Loucy (cell line): ENCODE data around the gene SLC38A9.

ENCODE experiments used
- H2AFZ ChIP-seq: fragments of 200-600 bp; sonication (generic); 2 replicates; pipeline ENCODE4 v1.6.0; 2016; ENCODE audit warnings: antibody characterized with exemption, mild to moderate bottlenecking, low read length, moderate library complexity
- H3F3A ChIP-seq: fragments of 200-600 bp; 2 replicates; pipeline ENCODE4 v1.6.0; 2016; ENCODE audit warnings: antibody characterized with exemption, low read depth, mild to moderate bottlenecking
- H3K27me3 ChIP-seq: fragments of 200-600 bp; sonication (generic); 2 replicates; pipeline ENCODE4 v1.6.1; 2014; ENCODE audit warnings: low read length, mild to moderate bottlenecking; ENCODE audit not compliant: insufficient read depth, poor library complexity, severe bottlenecking
- H3K36me3 ChIP-seq: fragments of 200-600 bp; sonication (generic); 2 replicates; pipeline ENCODE4 v1.6.1; 2016; ENCODE audit warnings: low read length; ENCODE audit not compliant: insufficient read depth
- H3K4me1 ChIP-seq: fragments of 200-600 bp; sonication (generic); 2 replicates; pipeline ENCODE4 v1.5.1; 2014; ENCODE audit warnings: low read length, mild to moderate bottlenecking; ENCODE audit not compliant: insufficient read depth, poor library complexity, severe bottlenecking
- H3K4me2 ChIP-seq: fragments of 200-600 bp; sonication (generic); 2 replicates; pipeline ENCODE4 v1.6.0; 2014; ENCODE audit warnings: antibody characterized with exemption, low read length, low read depth, mild to moderate bottlenecking; ENCODE audit not compliant: poor library complexity, severe bottlenecking
- H3K4me3 ChIP-seq: fragments of 200-600 bp; sonication (generic); 2 replicates; pipeline ENCODE4 v1.5.1; 2014; ENCODE audit warnings: low read length, mild to moderate bottlenecking, mixed read lengths; ENCODE audit not compliant: poor library complexity, severe bottlenecking
- H3K79me2 ChIP-seq: fragments of 200-600 bp; sonication (generic); 2 replicates; pipeline ENCODE4 v1.6.1; 2014; ENCODE audit warnings: low read length; ENCODE audit not compliant: insufficient read depth
- H3K9ac ChIP-seq: fragments of 200-600 bp; sonication (generic); 2 replicates; pipeline ENCODE4 v1.6.0; 2014; ENCODE audit warnings: mild to moderate bottlenecking, low read depth, low read length, moderate library complexity; ENCODE audit not compliant: poor library complexity, severe bottlenecking
- H3K9me2 ChIP-seq: fragments of 200-600 bp; sonication (generic); replicated peaks from 2 replicates; pipeline ENCODE4 v1.6.1; 2016; ENCODE audit warnings: low read depth, low read length, mixed read lengths
- H3K9me3 ChIP-seq: fragments of 200-600 bp; sonication (generic); 2 replicates; pipeline ENCODE4 v1.6.1; 2014; ENCODE audit warnings: mild to moderate bottlenecking, antibody characterized with exemption, low read length, low read depth; ENCODE audit not compliant: insufficient read depth
- H4K20me1 ChIP-seq: fragments of 200-600 bp; sonication (generic); 2 replicates; pipeline ENCODE4 v1.6.0; 2014; ENCODE audit warnings: antibody characterized with exemption, low read length, mild to moderate bottlenecking; ENCODE audit not compliant: insufficient read depth, poor library complexity, severe bottlenecking
- EZH2phosphoT487 ChIP-seq: fragments of 200-600 bp; IDR thresholded peaks from 2 replicates; pipeline ENCODE4 v1.6.1; 2018; ENCODE audit warnings: antibody characterized with exemption, mild to moderate bottlenecking, moderate library complexity, borderline replicate concordance
- TF ChIP-seq, protein P1 (sequence below): fragments of 200-600 bp; sonication (generic); conservative IDR thresholded peaks from 2 replicates; pipeline ENCODE4 v1.5.1; 2014; ENCODE audit warnings: mild to moderate bottlenecking, antibody characterized with exemption, low read length

The SLC38A9 gene

DNA sequence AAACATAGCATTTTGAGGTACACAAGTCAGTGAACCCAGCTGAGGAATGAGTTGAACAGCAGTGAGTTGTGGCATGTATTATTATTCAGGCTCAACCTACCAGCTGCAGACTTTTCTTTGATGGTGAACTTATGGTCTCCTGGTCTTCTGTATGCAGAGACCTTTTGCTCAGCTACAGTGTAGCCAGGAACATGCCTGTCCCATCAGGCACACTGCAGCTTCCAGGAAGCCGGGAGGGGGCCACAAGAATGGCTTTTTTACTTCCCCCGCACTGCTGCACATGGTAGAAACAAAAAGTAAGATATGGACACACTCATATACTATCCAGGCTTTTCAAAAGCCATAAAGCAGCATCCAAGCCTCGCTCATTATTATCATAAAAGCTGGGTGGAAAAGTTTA, 112.0 kb downstream of the SLC38A9 start:
- no peaks in the 10 kb centered on the region for H3K9me3 ChIP-seq
- H3K9ac ChIP-seq, result peak overlapping the region; percentile 58
- TF ChIP-seq EZH2phosphoT487, result no peak
- TF ChIP-seq, protein P1, sequence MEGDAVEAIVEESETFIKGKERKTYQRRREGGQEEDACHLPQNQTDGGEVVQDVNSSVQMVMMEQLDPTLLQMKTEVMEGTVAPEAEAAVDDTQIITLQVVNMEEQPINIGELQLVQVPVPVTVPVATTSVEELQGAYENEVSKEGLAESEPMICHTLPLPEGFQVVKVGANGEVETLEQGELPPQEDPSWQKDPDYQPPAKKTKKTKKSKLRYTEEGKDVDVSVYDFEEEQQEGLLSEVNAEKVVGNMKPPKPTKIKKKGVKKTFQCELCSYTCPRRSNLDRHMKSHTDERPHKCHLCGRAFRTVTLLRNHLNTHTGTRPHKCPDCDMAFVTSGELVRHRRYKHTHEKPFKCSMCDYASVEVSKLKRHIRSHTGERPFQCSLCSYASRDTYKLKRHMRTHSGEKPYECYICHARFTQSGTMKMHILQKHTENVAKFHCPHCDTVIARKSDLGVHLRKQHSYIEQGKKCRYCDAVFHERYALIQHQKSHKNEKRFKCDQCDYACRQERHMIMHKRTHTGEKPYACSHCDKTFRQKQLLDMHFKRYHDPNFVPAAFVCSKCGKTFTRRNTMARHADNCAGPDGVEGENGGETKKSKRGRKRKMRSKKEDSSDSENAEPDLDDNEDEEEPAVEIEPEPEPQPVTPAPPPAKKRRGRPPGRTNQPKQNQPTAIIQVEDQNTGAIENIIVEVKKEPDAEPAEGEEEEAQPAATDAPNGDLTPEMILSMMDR, result no peak
- no peaks in the 10 kb centered on the region for H3K79me2 ChIP-seq
- no peaks in the 10 kb centered on the region for H3K9me2 ChIP-seq
- peak overlapping the region; percentile 70 for H3K4me2 ChIP-seq
- H2AFZ ChIP-seq, result peak overlapping the region; percentile 95
- H3F3A ChIP-seq, result no peaks in the 10 kb centered on the region
- H3K4me3 ChIP-seq, result peak overlapping the region; percentile 51
- H3K36me3 ChIP-seq, result no peaks in the 10 kb centered on the region
- H3K4me1 ChIP-seq, result peaks cover 19% of the 10 kb centered on the region
- H3K27me3 ChIP-seq, result no peaks in the 10 kb centered on the region
- no peaks in the 10 kb centered on the region for H4K20me1 ChIP-seq

DNA sequence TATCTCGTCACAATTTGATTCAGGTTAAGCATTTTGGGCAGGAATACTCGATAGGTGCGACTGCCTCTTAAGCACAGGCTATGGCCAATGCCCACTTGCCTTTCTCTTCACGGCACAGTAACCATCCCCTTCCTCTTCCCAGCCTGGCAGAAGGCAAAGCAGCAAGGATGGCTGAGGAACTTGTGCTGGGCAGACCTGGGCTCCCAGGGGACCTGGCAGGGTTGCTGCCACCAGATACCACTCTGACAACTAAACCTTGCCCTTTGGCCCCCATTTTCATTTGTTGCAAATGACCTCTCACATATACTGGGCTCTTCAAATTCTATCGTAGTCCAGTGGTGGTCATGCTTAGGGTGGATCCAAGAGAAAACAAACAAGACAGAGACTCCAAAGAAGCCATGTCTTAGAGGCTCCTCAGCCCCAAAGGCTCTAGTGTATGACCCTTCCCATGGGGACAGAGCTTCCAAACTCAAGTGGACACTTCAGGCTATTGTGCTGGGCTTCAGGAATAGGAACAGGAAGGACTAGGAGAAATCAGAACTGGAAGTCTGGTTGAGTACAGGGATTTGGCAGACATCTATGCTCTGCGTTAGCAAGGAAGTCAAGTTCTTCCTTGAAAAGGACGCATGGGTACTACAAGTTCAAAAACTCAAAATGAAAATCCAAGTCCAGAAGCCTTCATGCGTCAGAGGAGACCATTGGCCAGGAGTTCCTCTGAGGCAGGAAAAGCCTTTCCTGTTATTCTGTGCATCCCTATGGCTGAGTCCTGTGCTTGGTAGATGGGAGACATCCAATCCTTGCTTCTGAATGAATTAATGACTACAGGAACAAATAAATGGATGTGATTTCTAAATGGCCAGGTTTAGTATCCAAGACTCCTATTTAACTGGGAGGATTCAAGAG, 112.7 kb downstream of the SLC38A9 start:
- H3K4me3 ChIP-seq, result no peak overlapping the region
- no peaks in the 10 kb centered on the region for H3K9me3 ChIP-seq
- H3K4me2 ChIP-seq, result no peak overlapping the region
- peaks cover 19% of the 10 kb centered on the region for H3K4me1 ChIP-seq
- no peaks in the 10 kb centered on the region for H3K27me3 ChIP-seq
- H3F3A ChIP-seq, result no peaks in the 10 kb centered on the region
- peak overlapping the region; percentile 95; the same call in 1 of the 2 replicates for H2AFZ ChIP-seq
- TF ChIP-seq EZH2phosphoT487, result no peak
- TF ChIP-seq, protein P1, result no peak
- no peaks in the 10 kb centered on the region for H3K79me2 ChIP-seq
- H3K36me3 ChIP-seq, result no peaks in the 10 kb centered on the region
- H3K9ac ChIP-seq, result no peak overlapping the region
- no peaks in the 10 kb centered on the region for H4K20me1 ChIP-seq
- no peaks in the 10 kb centered on the region for H3K9me2 ChIP-seq

DNA sequence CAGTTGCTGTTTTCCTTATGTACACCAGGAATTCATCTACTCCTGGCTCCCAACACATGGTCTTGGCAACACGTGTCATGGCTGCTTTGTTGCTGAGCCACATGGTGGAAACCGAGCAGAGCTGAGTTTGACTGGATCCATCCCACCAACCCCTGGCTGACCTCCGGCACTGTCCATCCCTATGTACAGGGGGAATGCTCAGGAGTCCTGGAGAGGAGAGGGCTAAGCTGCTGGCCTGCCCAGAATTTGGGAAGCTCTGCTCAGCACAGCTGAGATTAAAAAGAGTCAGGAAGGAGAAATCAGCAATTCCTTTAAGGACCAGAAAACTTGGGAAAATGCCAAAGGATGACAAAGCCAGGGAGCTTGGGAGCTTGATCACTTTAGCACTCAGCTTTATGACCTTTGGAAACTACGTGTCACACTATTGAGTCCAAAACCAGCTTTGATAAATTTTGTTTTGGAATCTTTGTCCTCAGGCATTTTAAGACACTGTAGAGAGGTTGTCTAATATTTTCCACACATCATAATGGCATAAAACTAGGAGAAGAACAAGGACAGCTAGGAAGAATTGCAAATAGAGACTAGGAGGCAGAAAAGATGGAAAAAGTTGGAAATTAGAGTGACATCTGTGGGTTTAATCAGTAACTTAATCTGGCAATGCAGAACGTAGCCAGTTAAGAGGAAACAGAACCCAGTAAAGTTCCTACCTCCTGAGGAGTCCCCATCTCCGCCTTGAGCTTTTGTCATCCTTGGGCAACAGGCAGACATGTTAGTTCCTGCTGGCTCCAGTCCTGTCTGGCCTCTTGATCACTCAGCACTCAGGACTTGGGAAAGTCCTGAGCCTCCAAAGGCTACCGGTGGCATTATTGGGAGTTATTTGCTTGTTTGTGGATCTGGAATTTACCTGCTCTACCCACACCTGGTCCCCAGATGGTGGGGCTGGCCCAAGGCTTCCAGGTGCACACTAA, 114.8 kb downstream of the SLC38A9 start:
- no peak overlapping the region for H2AFZ ChIP-seq

More for the DNA sequence above, 114.8 kb downstream of the SLC38A9 start:
- Histone ChIP-seq H3K9me2 (no peaks in the 10 kb centered on the region), H4K20me1 (no peaks in the 10 kb centered on the region), H3K36me3 (no peaks in the 10 kb centered on the region), H3F3A (no peaks in the 10 kb centered on the region), H3K9me3 (no peaks in the 10 kb centered on the region), H3K27me3 (no peaks in the 10 kb centered on the region), H3K4me1 (peaks cover 19% of the 10 kb centered on the region), H3K79me2 (no peaks in the 10 kb centered on the region), H3K9ac (no peak overlapping the region), H3K4me3 (no peak overlapping the region), H3K4me2 (no peak overlapping the region)
- TF ChIP-seq, protein P1, result no peak
- TF ChIP-seq EZH2phosphoT487, result no peak
